Neural crest cell (in vitro differentiated cells): ENCODE results near the gene DIRAS1. TPM values are rescaled to one million over a fixed set of nuclear protein-coding genes. Genes with fewer than 3 reads are reported as not detected.

Experiments used
- DNase-seq: peaks from one replicate; pipeline ENCODE4 v3.0.0; 2021; ENCODE audit warnings: low read depth, mixed read lengths, low spot score
- H3K27ac Mint-ChIP-seq: one replicate; pipeline ENCODE4 v1.8.0; 2021; ENCODE audit warnings: mild to moderate bottlenecking, mixed read lengths; ENCODE audit not compliant: unreplicated experiment
- H3K27me3 Mint-ChIP-seq: 2 replicates; pipeline ENCODE4 v1.8.0; 2021; ENCODE audit warnings: low read depth, mild to moderate bottlenecking, mixed read lengths
- H3K36me3 Mint-ChIP-seq: 2 replicates; pipeline ENCODE4 v1.8.0; 2021; ENCODE audit warnings: low read depth, mild to moderate bottlenecking, mixed read lengths
- H3K4me1 Mint-ChIP-seq: 2 replicates; pipeline ENCODE4 v1.8.0; 2021; ENCODE audit warnings: mixed read lengths
- H3K4me3 Mint-ChIP-seq: one replicate; pipeline ENCODE4 v1.8.0; 2021; ENCODE audit warnings: mild to moderate bottlenecking, mixed read lengths
- H3K9me3 Mint-ChIP-seq: 2 replicates; pipeline ENCODE4 v1.8.0; 2021; ENCODE audit warnings: mixed read lengths
- CTCF ChIP-seq: fragments of 200-600 bp; sonication (generic); conservative IDR thresholded peaks from 2 replicates; pipeline ENCODE4 v1.5.0; 2021; ENCODE audit warnings: antibody characterized with exemption, mild to moderate bottlenecking
- total RNA-seq: library from RNA; stranded (reverse); gene quantifications from 2 replicates; pipeline ENCODE4 v1.2.1, GENCODE V29; 2021

DIRAS1 gene
- total RNA-seq, 1 donor from 2014 or later, result 19.9 TPM

GRCh38 chr19:2766594-2767372 lies 45.6 kb upstream of the DIRAS1 start:
- DNase-seq, result no peak

GRCh38 chr19:2765376-2765775 lies 44.2 kb upstream of the DIRAS1 start:
- no peaks in the 10 kb centered on the region for H3K9me3 Mint-ChIP-seq
- no peak overlapping the region for H3K4me3 Mint-ChIP-seq
- DNase-seq, result no peak
- no peaks in the 10 kb centered on the region for H3K36me3 Mint-ChIP-seq
- no peaks in the 10 kb centered on the region for H3K27me3 Mint-ChIP-seq
- no peak overlapping the region for H3K27ac Mint-ChIP-seq
- no peaks in the 10 kb centered on the region for H3K4me1 Mint-ChIP-seq
- TF ChIP-seq CTCF, result no peak

More at GRCh38 chr19:2766594-2767372, 45.6 kb upstream of the DIRAS1 start:
- Mint-ChIP-seq H3K4me1 (no peaks in the 10 kb centered on the region), H3K27me3 (no peaks in the 10 kb centered on the region), H3K27ac (no peak overlapping the region), H3K9me3 (no peaks in the 10 kb centered on the region), H3K4me3 (no peak overlapping the region), H3K36me3 (no peaks in the 10 kb centered on the region)
- TF ChIP-seq CTCF, result no peak

- Mint-ChIP-seq H3K4me3 (no peak overlapping the region), H3K27ac (no peak overlapping the region), H3K36me3 (no peaks in the 10 kb centered on the region), H3K27me3 (no peaks in the 10 kb centered on the region), H3K4me1 (no peaks in the 10 kb centered on the region), H3K9me3 (no peaks in the 10 kb centered on the region)
- no peak for DNase-seq
- TF ChIP-seq CTCF, result no peak
These were observed 43.8 kb upstream of the DIRAS1 start for GRCh38 chr19:2764945-2765344.

GRCh38 chr19:2763687-2764086 lies 42.5 kb upstream of the DIRAS1 start:
- H3K36me3 Mint-ChIP-seq, result peaks cover 5% of the 10 kb centered on the region
- no peak for TF ChIP-seq CTCF
- H3K4me1 Mint-ChIP-seq, result no peaks in the 10 kb centered on the region
- H3K27ac Mint-ChIP-seq, result no peak overlapping the region
- H3K9me3 Mint-ChIP-seq, result no peaks in the 10 kb centered on the region
- DNase-seq, result no peak
- H3K4me3 Mint-ChIP-seq, result no peak overlapping the region
- no peaks in the 10 kb centered on the region for H3K27me3 Mint-ChIP-seq

- Mint-ChIP-seq H3K36me3 (peaks cover 8% of the 10 kb centered on the region), H3K4me3 (no peak overlapping the region)
- DNase-seq, result no peak
These were observed 41.8 kb upstream of the DIRAS1 start for GRCh38 chr19:2762783-2763496.

More at GRCh38 chr19:2762783-2763496, 41.8 kb upstream of the DIRAS1 start:
- TF ChIP-seq CTCF, result no peak
- H3K9me3 Mint-ChIP-seq, result no peaks in the 10 kb centered on the region
- H3K4me1 Mint-ChIP-seq, result no peaks in the 10 kb centered on the region
- no peaks in the 10 kb centered on the region for H3K27me3 Mint-ChIP-seq
- no peak overlapping the region for H3K27ac Mint-ChIP-seq
